GM19239 (cell line): ENCODE results near the gene MGAT4A.
"Not testable (repeated sequence)": the region's sequence is repeated elsewhere in the genome, so short reads cannot be mapped to it uniquely, and the experiment has no call there.

Experiments
- DNase-seq: peaks from one replicate; pipeline ENCODE4 v3.0.0; 2011; ENCODE audit warnings: low spot score; ENCODE audit not compliant: insufficient read length
- FAIRE-seq: peaks from 2 replicates; lab custom pipeline; 2011; peaks lifted over from hg19 to GRCh38; lab: Jason Lieb, UNC

MGAT4A gene

DNA sequence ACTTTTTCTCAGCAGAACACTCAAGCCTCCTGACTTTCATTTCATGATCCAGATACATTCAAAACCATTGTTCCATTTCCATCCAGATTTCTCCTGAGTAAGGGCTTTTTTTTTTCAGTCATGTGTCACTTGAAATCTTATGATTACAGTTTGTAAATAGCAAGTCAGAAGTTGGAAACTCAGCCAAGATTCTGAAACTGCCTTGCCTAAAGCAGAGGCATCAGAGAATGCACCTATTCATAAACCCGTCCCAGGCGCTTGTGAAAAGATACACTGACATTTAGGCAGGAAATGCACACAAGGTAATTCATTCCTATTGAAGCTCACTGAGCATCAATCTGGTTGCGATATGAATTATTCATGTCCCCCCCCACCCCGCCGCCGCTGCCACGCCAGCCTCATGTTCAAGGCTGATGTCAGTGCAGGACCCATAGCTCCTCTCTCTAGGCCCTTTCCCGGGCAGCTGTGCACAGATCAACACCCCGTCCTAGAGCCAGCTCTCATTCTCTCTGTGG, 30.4 kb upstream of the MGAT4A start:
- FAIRE-seq (no peak), DNase-seq (no peak)

DNA sequence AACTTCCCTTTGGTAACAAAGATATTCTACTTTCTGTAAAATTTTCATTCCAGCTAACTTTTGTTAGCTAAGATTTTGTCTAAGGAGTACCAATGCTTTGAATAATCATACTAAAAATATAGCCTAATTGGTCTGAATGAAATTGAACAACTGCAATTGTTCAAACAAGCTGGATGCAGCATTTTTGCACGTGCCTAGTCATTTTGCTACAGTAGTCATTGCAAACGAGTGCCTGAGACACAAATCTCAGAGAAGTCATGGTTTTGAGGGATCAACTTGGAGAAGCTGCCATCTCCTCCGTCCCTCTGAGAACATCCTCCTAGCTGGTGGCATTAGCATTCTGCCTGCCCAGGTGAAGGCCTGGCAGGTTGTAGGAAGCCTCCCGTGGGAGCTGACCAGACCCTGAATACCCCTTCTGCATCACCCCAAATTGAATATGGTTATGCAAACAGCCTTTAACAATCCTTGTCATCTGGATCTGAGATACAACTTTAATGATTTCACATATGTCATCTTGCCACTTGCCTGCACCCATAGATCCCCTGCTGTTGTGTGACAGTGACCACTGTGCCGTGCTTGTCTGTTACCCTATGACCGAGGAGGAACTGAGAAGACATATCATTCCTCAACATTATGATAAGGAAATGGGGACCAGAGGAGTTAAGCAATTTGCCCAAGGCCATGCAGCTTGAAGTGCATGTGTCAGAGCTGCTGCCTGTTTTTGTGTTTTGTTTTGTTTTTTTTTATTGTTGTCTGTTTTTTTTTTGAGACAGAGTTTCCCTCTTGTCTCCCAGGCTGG, 29.1 kb upstream of the MGAT4A start:
- FAIRE-seq (no peak), DNase-seq (no peak)

DNA sequence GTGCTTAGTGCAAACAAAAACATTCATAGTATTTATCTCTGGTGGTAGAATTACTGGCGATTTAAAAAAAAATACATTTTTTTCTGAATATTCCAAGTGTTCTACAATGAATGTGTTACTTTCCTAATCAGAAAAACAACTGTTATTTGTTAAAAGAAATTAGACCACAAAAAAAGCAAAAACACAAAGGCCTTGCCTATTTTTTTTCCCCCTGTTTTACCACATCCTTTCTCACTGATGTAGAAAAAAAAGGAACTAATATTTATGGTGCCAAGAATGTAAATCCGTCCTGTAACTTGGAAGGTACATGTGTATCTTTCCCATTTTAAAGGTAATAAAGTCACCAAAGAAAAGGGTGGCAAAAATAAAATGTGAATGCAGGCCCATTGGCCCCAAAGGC, 28.4 kb upstream of the MGAT4A start:
- DNase-seq (no peak), FAIRE-seq (no peak)

DNA sequence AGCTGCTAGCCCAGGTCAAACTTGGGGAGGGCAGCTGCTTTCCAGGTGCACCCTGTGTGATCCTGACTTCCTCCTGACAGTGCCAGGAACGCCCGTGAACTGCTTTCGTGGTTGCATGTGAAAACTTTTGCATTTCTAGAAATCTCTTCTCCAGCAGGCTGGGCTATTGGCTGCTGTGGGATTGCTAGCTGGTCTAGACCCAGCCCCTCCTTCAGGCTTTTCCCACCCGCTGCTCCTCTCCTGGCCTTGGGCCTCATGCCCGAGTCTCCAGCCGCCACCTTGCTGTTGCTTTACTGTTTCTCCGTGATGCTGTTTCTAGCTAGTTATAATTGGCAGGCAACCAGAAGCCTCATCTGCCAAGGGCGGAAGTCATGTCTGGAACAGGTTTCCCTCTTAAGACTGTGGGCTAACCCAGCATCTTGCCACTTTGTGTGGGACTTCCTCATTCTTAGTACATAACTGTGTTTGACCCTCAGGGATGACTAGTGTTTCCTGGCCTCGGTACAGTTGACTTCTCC, 27.0 kb upstream of the MGAT4A start:
- DNase-seq (peak; percentile 46), FAIRE-seq (peak; percentile 88)

DNA sequence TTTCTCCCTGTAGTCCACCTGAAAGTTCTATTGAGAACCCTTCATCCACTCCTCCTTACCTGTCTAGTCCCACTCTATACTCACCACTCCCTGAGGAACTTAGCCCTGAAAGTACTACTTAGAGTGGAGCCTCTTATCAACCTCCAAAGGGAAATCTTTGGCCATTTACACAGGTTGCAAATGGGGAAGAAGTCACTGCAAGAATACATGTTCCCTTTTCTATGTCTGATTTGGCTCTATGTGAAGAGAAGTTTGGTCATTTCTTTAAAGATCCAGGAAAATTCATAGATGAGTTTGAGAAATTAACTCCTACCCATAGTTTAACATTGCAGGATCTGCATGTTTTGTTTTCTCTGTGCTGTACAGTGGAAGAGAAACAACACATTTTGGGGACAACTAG, 22.9 kb upstream of the MGAT4A start:
- DNase-seq = no peak
- FAIRE-seq = no peak

DNA sequence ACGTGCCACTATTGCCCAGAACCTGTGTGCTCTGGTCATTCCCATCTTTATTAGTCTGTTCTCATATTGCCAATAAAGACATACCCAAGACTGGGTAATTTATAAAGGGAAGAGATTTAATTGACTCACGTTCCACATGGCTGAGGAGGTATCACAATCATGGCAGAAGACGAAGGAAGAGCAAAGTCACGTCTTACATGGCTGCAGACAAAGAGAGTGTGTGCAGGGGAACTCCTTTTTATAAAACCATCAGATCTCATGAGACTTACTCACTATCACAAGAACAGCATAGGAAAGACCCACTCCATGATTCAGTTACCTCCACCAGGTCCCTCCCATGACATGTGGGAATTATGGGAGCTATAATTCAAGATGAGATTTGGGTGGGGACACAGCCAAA, 21.8 kb upstream of the MGAT4A start:
- DNase-seq, FAIRE-seq: not testable (repeated sequence)

DNA sequence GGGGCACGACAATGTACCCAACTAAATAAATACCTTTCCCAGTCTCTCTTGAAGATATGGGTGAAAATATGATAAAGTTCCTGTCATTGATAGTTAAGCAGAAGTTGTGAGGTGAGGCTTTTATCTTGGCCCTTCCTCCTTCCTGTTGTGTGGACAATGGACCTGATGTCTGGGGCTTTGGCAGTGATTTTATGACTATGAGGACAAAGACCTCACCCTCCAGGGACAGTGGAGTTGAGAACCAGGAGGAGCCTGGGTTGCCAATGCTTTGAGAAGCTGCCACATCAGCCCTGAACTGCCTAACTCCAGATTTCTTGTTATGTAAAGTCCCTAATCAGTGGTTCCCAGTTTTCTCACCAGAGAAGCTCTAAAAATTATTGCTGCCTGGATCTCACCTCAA, 20.8 kb upstream of the MGAT4A start:
- no peak for DNase-seq
- no peak for FAIRE-seq

DNA sequence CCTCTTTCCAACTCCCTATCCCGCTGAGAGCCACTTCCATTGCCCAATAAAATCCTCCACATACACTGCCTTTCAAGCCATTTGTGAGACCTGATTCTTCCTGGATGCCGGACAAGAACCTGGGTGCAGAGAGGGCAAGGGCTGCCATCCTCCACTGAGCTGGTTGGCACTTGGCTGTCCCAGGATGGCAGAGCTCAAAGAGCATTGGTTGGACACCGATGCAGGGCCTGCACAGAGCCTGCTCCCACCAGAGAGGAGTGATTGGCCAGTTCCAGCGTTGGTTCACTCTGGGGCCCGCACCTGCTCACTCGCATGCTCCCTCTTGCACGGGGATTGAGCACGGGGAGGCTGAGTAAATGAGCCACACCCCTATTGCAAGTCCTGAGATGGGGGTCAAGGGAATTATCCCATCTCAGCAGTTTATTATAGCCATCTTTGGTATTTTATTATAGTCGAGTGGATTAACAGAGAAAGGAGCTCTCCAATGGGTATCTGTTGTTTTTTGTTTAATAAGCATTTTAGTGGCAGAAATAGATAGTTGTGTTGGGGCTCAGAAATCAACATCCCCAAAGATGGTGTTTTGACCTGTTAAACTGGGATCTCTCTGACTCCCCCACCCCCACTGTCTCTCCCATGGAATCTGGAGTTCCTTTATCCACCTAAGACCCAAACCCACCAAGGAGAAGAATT, 19.8 kb upstream of the MGAT4A start:
- FAIRE-seq (no peak), DNase-seq (no peak)

DNA sequence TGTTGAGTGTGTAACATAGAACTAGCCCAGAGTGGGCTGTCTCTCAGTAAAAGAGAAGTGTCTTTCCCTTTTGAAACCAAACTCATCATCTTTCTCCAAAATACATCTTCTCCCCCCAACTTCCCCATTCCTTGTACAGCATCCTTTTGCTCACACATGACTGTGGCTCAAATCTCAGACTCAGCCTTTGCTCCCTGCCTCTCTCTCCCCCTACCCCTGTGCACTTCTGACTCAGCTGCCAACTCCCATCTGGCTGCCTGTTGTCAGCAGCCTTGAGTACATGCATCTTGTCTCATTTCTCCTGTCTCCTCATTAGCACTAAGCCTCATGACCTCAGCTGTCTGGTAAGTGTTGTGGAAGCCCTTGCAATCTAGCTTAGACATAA, 18.1 kb upstream of the MGAT4A start:
- FAIRE-seq (no peak), DNase-seq (no peak)

DNA sequence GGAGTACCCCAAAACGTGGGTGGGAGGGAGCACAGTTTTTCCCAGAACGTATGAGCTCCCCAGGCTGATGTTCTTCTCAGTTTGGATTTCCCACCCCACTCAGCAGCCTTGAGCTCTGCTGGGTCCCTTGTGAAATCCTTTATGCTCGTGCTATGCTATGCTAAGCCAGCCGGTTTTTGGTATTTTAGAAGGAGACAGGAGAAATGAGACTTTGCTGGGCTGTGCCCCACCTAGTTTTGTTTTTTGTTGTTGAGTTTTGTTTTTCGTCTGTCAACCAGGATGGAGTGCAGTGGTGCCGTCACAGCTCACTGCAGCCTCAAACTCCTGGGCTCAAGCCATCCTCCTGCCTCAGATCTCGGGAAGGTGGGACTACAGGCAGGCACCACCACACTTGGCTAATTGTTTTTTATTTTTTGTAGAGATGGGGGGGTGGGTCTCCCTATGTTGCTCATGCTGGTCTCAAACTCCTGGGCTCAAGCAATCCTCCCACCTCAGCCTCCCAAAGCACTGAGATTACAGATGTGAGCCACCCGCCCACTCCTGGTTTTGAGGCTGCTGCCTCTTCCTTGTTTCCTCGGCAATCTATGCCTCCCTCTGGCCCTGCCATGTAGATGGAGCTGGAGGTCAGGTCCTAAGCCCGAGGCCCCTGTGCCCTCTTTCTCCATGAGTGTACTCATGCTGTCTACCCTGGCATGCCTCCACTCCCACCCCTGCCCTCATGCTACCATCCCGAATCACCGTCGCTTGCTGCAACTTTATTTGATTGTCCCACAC, 17.5 kb upstream of the MGAT4A start:
- DNase-seq (no peak), FAIRE-seq (no peak)

DNA sequence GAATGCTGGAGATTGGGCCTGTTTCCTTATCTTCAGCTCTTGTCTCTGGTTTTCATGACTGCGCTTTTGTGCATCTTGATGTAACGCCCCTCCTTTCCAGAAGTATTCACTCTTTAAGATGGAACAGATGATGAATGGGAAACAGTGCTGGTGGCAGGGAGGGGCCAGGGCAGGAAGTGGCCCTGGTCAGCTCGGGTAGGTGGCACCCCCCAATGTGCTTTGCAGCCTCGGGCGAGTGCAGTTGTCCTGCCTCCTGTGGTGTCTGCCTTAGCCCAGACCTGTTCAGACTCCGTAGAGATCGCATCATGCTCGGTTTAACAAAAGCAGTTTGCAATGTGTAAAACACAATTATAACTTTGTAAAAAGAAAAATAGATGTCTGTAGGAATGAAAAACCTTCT, 17.0 kb upstream of the MGAT4A start:
- FAIRE-seq = no peak
- no peak for DNase-seq

DNA sequence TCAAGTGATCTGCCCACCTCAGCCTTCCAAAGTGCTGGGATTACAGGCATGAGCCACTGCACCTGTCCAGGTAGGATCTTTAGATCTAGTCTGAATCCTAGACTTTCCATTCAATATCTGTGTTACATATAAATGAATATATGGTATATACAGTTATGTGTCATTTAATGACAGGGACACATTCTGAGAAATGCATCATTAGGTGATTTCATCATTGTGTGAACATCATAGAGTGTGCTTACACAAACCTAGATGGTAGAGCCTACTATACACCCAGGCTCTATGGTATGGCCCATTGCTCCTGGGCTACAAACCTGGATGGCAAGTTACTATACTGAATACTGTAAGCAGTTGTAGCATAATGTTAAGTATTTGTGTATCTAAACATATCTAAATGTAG, 15.5 kb upstream of the MGAT4A start:
- DNase-seq (no peak), FAIRE-seq (no peak)

DNA sequence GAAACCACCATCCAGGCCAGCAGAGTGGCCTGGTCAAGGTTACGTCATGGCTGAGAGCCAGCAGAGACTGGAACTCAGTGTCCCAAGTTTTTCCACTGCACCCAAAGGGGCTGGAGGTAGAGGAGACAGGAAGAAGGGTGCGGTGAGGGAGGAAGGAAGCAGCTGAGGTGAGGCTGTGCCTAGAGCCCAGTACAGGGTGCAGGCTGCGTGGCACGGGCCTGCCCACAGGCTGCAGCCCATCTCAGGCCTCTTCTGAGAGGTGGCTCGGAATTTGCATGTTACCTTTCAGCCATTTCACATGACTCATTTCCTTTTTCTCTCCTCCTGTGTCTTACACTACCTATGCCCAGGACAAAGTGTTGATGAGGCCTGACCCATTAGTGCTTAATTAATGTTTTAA, 13.7 kb upstream of the MGAT4A start:
- FAIRE-seq = no peak
- DNase-seq = no peak

DNA sequence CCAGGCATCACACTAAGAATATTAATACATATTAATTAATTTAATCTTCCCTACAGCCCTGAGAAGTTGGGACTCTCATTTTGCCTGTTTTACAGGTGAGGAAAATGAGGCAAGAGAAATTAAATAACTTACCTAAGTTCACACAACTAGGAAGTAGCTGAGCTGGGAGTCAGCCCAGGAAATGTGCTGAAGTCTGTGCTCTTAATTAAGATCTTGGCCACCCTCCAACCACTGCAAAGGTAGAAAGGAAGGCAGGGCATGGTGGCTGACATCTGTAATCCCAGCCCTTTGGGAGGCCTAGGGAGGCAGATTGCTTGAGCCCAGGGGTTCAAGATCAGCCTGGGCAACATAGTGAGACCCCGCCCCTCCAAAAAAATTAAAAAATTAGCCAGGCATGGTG, 12.9 kb upstream of the MGAT4A start:
- DNase-seq = no peak
- FAIRE-seq = no peak

DNA sequence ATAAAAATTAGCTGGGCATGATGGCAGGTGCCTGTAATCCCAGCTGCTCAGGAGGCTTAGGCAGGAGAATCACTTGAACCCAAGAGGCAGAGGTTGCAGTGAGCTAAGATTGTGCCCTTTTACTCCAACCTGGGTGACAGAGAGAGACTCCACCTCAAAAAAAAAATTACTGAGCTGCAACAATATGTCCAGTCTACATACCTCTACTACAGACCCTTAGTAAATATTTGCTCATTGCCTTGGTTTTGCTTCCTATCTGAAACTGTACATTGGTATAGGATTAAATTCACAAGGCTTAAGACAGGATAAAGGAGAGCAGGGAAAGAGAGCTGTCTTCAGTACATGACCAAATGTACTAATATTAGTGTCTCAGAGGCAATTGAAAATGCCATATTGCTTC, 8.1 kb upstream of the MGAT4A start:
- DNase-seq (no peak), FAIRE-seq (no peak)

DNA sequence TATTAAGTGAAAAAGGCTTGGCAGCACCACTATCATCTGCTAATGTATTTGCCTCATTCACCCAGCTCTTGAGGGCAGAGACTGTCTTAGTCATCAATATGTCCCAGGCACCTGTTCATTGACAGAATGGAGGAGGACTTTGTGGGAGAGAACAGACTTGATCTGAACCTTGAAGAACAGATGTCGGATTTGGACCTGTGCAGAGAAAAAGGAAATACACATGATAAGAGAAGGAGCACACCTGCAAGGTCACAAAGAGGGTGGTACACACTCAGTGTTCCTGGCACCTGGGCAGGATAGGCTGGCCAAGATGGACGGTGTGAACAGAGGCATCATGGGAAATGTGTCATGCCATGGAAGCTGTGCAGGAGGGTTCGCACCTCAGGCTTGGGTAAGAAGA, 7.4 kb upstream of the MGAT4A start:
- no peak for FAIRE-seq
- no peak for DNase-seq

DNA sequence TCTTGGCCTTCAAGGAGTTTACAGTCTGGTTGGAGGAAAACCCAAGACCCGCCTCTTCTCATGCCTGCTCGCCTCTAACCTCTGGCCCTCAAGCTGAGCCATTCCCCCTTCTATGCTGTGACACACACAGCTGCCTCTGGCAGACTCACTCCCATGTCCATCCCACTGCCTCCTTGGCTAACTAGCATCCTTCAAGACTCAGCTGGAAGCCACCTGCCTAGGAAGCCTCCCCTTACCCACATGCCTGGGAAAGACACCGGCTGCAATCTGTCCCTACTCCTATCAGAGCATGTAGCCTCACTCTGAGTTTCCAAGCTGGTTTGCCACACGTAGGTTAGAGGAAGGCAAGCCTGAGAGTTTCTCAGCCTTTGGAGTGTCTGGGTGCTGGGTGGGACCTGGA, 6.9 kb upstream of the MGAT4A start:
- FAIRE-seq = no peak
- DNase-seq = no peak

DNA sequence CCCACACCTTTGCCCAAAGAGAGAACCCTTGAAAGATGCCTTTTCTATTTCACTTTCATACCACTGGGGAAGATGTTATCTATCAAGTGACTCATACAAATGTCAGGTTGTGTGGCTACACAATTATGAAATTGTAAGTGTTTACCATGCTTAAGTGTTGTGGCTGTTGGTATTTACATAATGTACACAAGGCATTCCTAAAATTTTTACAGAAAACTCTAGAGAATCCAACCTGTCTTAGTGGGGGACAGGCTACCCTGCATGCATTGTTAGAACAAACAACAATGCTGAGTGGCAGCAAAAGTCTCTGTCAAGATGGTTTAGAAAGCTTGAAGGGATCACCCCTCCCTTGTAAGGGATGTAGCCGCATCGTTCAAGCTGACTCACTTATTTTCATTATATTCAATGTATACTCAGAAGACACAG, 5.5 kb upstream of the MGAT4A start:
- DNase-seq (no peak), FAIRE-seq (no peak)

DNA sequence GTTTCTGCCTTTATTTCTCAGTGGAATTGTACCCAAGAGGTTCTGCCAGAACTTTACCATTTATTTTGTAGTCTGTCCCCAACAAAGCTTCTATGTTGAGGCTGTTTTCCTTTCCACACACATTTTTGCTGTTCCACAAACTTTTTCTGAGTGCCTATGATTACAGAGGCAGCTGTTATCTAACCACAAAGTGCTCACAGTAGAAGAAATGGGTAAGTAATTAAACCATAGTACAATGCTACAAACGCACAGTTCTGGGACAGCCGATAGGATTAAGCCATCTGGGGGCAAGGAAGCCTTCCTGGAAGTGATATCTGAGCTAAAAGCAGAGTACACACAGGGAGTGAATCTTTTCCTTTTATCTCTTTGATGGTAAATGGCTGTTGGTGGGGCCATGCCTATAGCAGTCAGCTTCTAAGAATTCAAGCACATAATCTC, 3.9 kb upstream of the MGAT4A start:
- no peak for DNase-seq
- no peak for FAIRE-seq

DNA sequence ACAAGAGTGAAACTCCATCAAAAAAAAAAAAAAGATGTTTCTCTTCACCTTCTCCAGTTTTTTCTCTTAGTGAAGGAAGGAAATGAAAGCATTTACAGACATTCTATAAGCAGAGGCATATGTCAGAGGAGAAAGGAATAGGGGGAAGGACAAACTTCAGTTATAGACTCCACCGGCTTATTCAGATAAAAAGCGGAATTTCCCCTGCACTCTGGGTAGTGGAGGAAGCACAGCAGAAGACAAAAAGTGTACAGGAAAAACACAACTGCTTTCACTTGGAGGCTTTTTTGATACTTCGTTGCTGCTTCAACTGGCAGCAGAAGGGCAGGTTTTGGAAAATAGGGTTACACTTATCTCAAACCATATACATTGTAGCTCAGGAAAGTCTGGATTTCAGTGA, 3.2 kb upstream of the MGAT4A start:
- no peak for FAIRE-seq
- DNase-seq = no peak
